CD14-positive monocyte (primary cell): ENCODE results near the gene GRN. TPM values are rescaled to one million over a fixed set of nuclear protein-coding genes. Genes with fewer than 3 reads are reported as not detected.
A peak's percentile ranks its signal among the peaks of the same experiment; 100 is the strongest.

Experiments
- DNase-seq, 3 donors: peaks; one replicate each; pipeline ENCODE4 v3.0.0-alpha.2; 2011 to 2022
- H2AFZ ChIP-seq: 2 replicates; pipeline ENCODE4 v1.6.0; 2012; ENCODE audit warnings: mild to moderate bottlenecking, low read depth, low read length, inconsistent platforms; ENCODE audit not compliant: insufficient read depth, poor library complexity, severe bottlenecking
- H3K27ac ChIP-seq, 2 donors: 1 replicate in 1 of 2; 2 replicates in 1 of 2; pipeline ENCODE4 v1.5.1; 2012 to 2013; ENCODE audit warnings: low read length in 2 of 2, control low read depth in 1 of 2, inconsistent platforms in 1 of 2, low read depth in 1 of 2, mild to moderate bottlenecking in 1 of 2
- H3K27me3 ChIP-seq, 2 donors: one replicate each; pipeline versions ENCODE4 v1.6.0 to v1.6.1; 2011 to 2013; ENCODE audit warnings: low read length in 2 of 2; ENCODE audit not compliant: control insufficient read depth in 2 of 2, insufficient read depth in 2 of 2
- H3K36me3 ChIP-seq, 2 donors: replicated peaks in 1 of 2; 1 replicate in 1 of 2; 2 replicates in 1 of 2; pipeline versions ENCODE4 v1.5.1 to v1.6.1; 2012 to 2013; ENCODE audit warnings: low read length in 2 of 2, control low read depth in 1 of 2, inconsistent platforms in 1 of 2, mild to moderate bottlenecking in 1 of 2; ENCODE audit not compliant: insufficient read depth in 2 of 2, control insufficient read depth in 1 of 2
- H3K4me1 ChIP-seq, 2 donors: 1 replicate in 1 of 2; 2 replicates in 1 of 2; pipeline versions ENCODE4 v1.5.1 to v1.6.1; 2012 to 2013; ENCODE audit warnings: low read length in 2 of 2, control low read depth in 1 of 2, inconsistent platforms in 1 of 2, mild to moderate bottlenecking in 1 of 2, moderate library complexity in 1 of 2; ENCODE audit not compliant: insufficient read depth in 2 of 2, control insufficient read depth in 1 of 2
- H3K4me2 ChIP-seq: replicated peaks from 2 replicates; pipeline ENCODE3; 2012; ENCODE audit warnings: low read length, moderate library complexity, mild to moderate bottlenecking; ENCODE audit not compliant: poor library complexity, severe bottlenecking; ENCODE audit errors: extremely low read depth
- H3K4me3 ChIP-seq, 3 experiments: fragments of 200-600 bp in 1 of 3; sonication (generic) in 1 of 3; replicated peaks in 1 of 3; 1 replicate in 2 of 3; 2 replicates in 1 of 3; pipeline ENCODE4 v1.5.1; 2011 to 2013; ENCODE audit warnings: low read length in 3 of 3, mild to moderate bottlenecking in 3 of 3, control low read depth in 2 of 3, low read depth in 2 of 3, inconsistent platforms in 1 of 3, moderate library complexity in 1 of 3
- H3K79me2 ChIP-seq: 2 replicates; pipeline ENCODE4 v1.6.0; 2012; ENCODE audit warnings: mild to moderate bottlenecking, control low read depth, inconsistent platforms, low read length, moderate library complexity; ENCODE audit not compliant: insufficient read depth
- H3K9ac ChIP-seq: 2 replicates; pipeline ENCODE4 v1.6.0; 2017; ENCODE audit warnings: low read length, mild to moderate bottlenecking; ENCODE audit not compliant: insufficient read depth, poor library complexity, severe bottlenecking
- H3K9me3 ChIP-seq, 2 donors: replicated peaks in 1 of 2; 1 replicate in 1 of 2; 2 replicates in 1 of 2; pipeline versions ENCODE4 v1.5.1 to v1.6.1; 2012 to 2013; ENCODE audit warnings: low read length in 2 of 2, control low read depth in 1 of 2; ENCODE audit not compliant: control insufficient read depth in 1 of 2, insufficient read depth in 1 of 2
- H4K20me1 ChIP-seq: 2 replicates; pipeline ENCODE4 v1.6.0; 2012; ENCODE audit warnings: mild to moderate bottlenecking, low read length, control low read depth, moderate library complexity; ENCODE audit not compliant: insufficient read depth
- H3K27ac Mint-ChIP-seq, 7 donors: one replicate each; pipeline ENCODE4 v1.8.0; 2020; ENCODE audit warnings: mild to moderate bottlenecking in 7 of 7, mixed read lengths in 7 of 7, moderate library complexity in 6 of 7, inconsistent platforms in 2 of 7
- H3K27me3 Mint-ChIP-seq, 3 donors: one replicate each; pipeline ENCODE4 v1.8.0; 2021 to 2022; ENCODE audit warnings: low read depth in 3 of 3, mild to moderate bottlenecking in 3 of 3, mixed read lengths in 3 of 3, moderate library complexity in 3 of 3, inconsistent platforms in 1 of 3
- H3K36me3 Mint-ChIP-seq, 2 donors: one replicate each; pipeline ENCODE4 v1.8.0; 2020; ENCODE audit warnings: mixed read lengths in 2 of 2, inconsistent platforms in 1 of 2, mild to moderate bottlenecking in 1 of 2
- H3K4me1 Mint-ChIP-seq: one replicate; pipeline ENCODE4 v1.8.0; 2020; ENCODE audit warnings: mild to moderate bottlenecking, mixed read lengths
- H3K4me3 Mint-ChIP-seq, 2 donors: one replicate each; pipeline ENCODE4 v1.8.0; 2020; ENCODE audit warnings: mild to moderate bottlenecking in 2 of 2, mixed read lengths in 2 of 2, moderate library complexity in 1 of 2
- H3K9me3 Mint-ChIP-seq, 7 donors: one replicate each; pipeline ENCODE4 v1.8.0; 2020 to 2022; ENCODE audit warnings: mixed read lengths in 7 of 7, mild to moderate bottlenecking in 6 of 7, moderate library complexity in 6 of 7, inconsistent platforms in 2 of 7
- CTCF ChIP-seq: fragments of 200-600 bp; IDR thresholded peaks from one replicate; pipeline ENCODE4 v1.8.0; 2022; ENCODE audit warnings: antibody characterized with exemption, mild to moderate bottlenecking
- WGBS: methylation state at CpG from one replicate; pipeline ENCODE4 v1.1.5; 2013; ENCODE audit warnings: missing lambda C conversion rate; ENCODE audit not compliant: insufficient coverage; 5-methylcytosine and 5-hydroxymethylcytosine counted together
- intact Hi-C, 2 donors: fragments of 100-400 bp; cut with micrococcal nuclease; formaldehyde crosslinking; loops; one replicate each; pipeline versions ENCODE4 v1.15.0 to v1.15.1; 2023
- polyA plus RNA-seq, 3 donors: library from polyadenylated mRNA; depleted of rRNA in 1 of 3; unstranded in 2 of 3; stranded (reverse) in 1 of 3; fragments of 300-500 nt in 2 of 3; fragments of >200 nt in 1 of 3; fragmentation: Illumina TruSeq in 2 of 3; gene quantifications; 1 replicate in 2 of 3; 2 replicates in 1 of 3; pipeline ENCODE4 v1.2.3, GENCODE V29; 2012 to 2021

GRN gene
- polyA plus RNA-seq, 3 donors = 1,303 to 1,960 (median 1,361) TPM

- Histone ChIP-seq H3K27ac (peak overlapping the region; percentile 69 to 86), H3K4me3 (peak overlapping the region in 1 of 3 experiments; percentile 51), H3K4me2 (peak overlapping the region; percentile 47), H4K20me1 (no peaks in the 10 kb centered on the region), H3K79me2 (peaks cover 3% of the 10 kb centered on the region), H2AFZ (no peak overlapping the region), H3K9ac (no peak overlapping the region), H3K27me3 (no peaks in the 10 kb centered on the region), H3K9me3 (no peaks in the 10 kb centered on the region), H3K4me1 (peaks cover 71 to 76% of the 10 kb centered on the region in 2 donors), H3K36me3 (no peaks in the 10 kb centered on the region)
- peak; percentile 44 to 76 (median 55) for DNase-seq
- no peaks in the 10 kb centered on the region for H3K36me3 Mint-ChIP-seq
- peaks cover 65% of the 10 kb centered on the region for H3K4me1 Mint-ChIP-seq
- WGBS = 71% methylated on average over 3 of the region's 3 CpGs
- intact Hi-C loops = no loop called here
- H3K4me3 Mint-ChIP-seq = peak overlapping the region in 1 of 2 donors; percentile 31
- peaks cover 0 to 2% (median 0%) of the 10 kb centered on the region in 3 donors for H3K27me3 Mint-ChIP-seq
- peak overlapping the region; percentile 85 to 98 (median 95) for H3K27ac Mint-ChIP-seq
- peaks cover 0 to 4% (median under 1%) of the 10 kb centered on the region in 7 donors for H3K9me3 Mint-ChIP-seq
- no peak for TF ChIP-seq CTCF
Measured at GRCh38 chr17:44334727-44335126, 10.4 kb upstream of the GRN start.

- Mint-ChIP-seq H3K4me3 (no peak overlapping the region), H3K4me1 (peaks cover 72% of the 10 kb centered on the region), H3K9me3 (peaks cover 0 to 9% (median 7%) of the 10 kb centered on the region in 7 donors), H3K27me3 (peaks cover 0 to 2% (median 0%) of the 10 kb centered on the region in 3 donors), H3K27ac (peak overlapping the region in 5 of 7 donors; percentile 18 to 98 (median 60)), H3K36me3 (peaks cover 0 to 4% of the 10 kb centered on the region in 2 donors)
- Histone ChIP-seq H3K27me3 (no peaks in the 10 kb centered on the region), H3K9me3 (peaks cover 0 to 3% of the 10 kb centered on the region in 2 donors), H3K27ac (peak overlapping the region in 1 of 2 donors; percentile 36), H3K79me2 (peaks cover 3% of the 10 kb centered on the region), H3K4me1 (peaks cover 78 to 85% of the 10 kb centered on the region in 2 donors), H3K36me3 (no peaks in the 10 kb centered on the region), H3K4me2 (no peak overlapping the region), H2AFZ (no peak overlapping the region), H3K9ac (no peak overlapping the region), H3K4me3 (no peak overlapping the region), H4K20me1 (no peaks in the 10 kb centered on the region)
- TF ChIP-seq CTCF = no peak
- WGBS = 0% methylated on average over 1 of the region's 3 CpGs
- intact Hi-C loops = no loop called here
- peak in 1 of 3 donors; percentile 36 for DNase-seq
Measured at GRCh38 chr17:44335564-44335963, 9.5 kb upstream of the GRN start.
